OCI-M2 (cell line): ENCODE measurements around the gene PGA4.

Experiments
- DNase-seq: peaks from one replicate; lab custom pipeline; 2025; ENCODE audit not compliant: unreplicated experiment; lab: John Stamatoyannopoulos, UW

Gene PGA4

DNA sequence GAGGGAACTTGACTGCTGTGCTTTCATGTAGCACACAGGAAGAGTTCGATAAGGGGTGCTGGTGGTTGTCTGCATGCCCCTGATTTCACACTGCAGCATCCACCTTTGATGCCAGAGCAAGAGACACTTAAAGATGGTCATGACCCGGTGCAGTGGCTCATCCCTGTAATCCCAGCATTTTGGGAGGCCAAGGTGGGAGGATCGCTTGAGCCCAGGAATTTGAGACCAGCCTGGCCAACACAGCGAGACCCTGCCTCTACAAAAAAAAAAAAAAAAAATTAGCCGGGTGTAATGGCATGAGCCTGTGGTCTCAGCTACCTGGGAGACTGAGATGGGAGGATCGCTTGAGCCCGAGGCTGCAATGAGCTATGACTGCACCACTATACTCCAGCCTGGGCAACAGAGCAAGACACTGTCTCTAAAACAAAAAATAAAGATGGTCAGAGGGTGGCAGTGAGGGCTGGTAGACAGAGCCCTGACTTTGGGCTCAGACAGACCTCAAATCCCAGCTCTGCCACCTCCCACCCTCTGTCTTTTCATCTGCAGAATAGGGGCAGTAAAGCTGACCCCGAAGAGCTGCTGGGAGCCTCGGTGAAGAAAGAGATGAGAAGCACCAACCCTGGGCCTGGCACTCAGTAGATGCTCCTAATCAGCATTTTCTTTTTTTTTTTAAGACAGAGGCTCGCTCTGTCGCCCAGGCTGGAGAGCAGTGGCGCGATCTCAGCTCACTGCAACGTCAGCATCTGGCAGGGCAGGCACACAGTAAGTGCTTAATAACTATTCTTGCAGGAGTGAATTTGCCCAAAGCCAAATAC is 55.2 kb downstream of the PGA4 start:
- DNase-seq = no peak

DNA sequence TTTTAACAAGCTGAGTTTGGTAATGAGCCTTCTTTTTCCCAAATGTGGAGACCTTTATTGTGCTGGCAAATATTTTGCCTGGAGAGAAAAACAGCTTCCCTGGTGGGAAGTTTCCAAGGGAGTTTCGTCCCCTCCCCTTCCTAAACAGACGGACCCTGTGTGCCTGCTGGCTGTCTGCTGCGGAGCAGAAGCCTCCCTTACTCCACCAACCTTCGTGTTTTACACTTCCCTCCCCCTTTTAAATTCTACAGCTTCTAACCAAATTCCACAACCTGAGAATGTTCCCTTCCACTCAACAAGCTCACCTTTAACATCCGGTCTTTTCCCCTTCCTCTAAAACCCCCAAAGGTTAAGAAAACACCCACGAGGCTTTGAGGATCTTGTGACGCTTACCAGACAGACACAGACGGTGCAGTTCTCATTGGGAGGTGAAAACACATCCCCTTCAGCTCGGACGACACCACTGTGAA is 55.9 kb downstream of the PGA4 start:
- no peak for DNase-seq

DNA sequence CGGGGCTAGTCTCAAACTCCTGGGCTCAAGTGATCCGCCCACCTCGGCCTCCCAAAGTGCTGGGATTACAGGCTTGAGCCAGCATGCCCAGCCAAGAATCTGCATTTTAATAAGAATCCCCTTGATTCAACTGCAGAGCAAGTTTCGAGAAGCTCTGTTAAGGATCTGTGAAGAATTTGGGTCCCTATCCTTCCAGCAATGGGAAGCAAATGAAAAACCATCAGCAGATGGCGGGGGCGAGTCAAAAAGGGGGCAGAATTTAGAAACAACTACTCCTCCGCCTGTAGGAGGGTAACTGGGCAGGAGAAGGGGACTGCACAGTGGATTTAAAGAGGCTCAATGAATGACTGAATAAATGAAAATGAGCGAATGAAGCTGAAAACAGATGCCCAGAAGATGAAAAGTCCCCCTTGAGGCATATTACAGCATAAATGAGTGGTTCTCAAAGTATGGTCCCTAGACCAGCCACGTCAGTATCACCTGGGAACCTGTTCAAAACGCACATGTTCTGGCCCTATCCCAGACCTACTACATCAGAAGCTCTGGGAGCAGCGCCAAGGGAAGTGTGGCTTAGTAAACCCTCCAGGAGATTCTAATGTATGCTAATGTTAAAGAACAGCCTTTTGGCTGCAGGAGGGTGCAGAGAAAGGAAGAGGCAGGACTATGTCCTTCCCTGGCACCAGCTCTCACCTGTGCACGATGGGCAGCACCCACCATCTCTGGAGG is 58.0 kb downstream of the PGA4 start:
- no peak for DNase-seq

DNA sequence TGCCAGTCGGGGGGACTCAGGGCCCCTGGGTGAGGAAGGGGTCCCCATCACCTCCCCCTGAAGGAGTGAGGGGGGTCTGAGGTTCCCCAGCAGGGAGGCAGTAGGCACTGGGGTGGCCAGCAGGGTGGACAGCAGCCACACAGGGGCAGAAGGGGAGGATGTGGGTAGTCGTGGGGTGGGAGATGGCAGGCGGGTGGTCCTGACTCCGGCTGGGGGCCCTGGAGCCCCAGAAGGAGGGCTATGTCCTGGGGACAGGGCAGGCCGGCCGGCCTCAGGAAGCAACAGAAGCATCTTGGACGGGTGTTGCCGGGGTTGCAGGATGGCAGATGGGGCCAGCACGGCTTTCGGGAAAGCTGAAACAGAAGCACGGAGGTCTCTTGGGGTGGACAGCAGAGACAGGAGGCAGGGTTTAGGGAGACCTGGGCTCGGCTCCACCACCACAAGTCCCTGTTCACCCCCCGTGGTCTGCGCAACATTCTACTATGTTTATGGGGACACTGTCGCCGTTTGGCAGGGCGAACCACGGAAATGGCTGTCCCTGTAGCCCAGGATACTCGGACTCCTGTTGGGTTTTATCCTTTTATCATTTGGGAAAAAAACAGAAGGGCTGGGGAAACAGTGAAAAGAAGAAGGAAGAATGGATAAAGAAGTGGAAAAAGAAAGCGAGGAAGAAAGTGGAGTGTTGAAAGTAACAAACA is 58.9 kb downstream of the PGA4 start:
- DNase-seq = no peak
